B cell (primary cell): ENCODE data around the gene SLC22A13. TPM values are rescaled to one million over a fixed set of nuclear protein-coding genes. Genes with fewer than 3 reads are reported as not detected.

ENCODE experiments used
- ATAC-seq: fragments of 200-7000 bp; cut with Tn5 transposase; one replicate; pipeline ENCODE4 v1.10.0; 2021; ENCODE audit warnings: low read depth, mild to moderate bottlenecking, moderate number of reproducible peaks, moderate library complexity
- CTCF ChIA-PET: fragments of 350-600 bp; sonication (Branson Sonifier 250); formaldehyde crosslinking; loops from one replicate; lab custom pipeline; 2021; ENCODE audit warnings: antibody characterized with exemption, inconsistent platforms; lab: Charles Lee
- POLR2A ChIA-PET: fragments of 350-600 bp; sonication (Branson Sonifier 250); formaldehyde crosslinking; loops from one replicate; lab custom pipeline; 2021; ENCODE audit warnings: antibody characterized with exemption; lab: Charles Lee
- DNase-seq: peaks from one replicate; pipeline ENCODE4 v3.0.0; 2013
- H2AFZ ChIP-seq: 2 replicates; pipeline ENCODE4 v1.6.1; 2012; ENCODE audit warnings: mild to moderate bottlenecking, low read depth, low read length; ENCODE audit not compliant: insufficient read depth, poor library complexity, severe bottlenecking
- H3K27ac ChIP-seq, 2 donors: 1 replicate in 1 of 2; 2 replicates in 1 of 2; pipeline ENCODE4 v1.5.1; 2012 to 2013; ENCODE audit warnings: low read length in 2 of 2, mild to moderate bottlenecking in 2 of 2, moderate library complexity in 1 of 2
- H3K27me3 ChIP-seq, 4 experiments: fragments of 200-600 bp in 1 of 4; sonication (generic) in 1 of 4; replicated peaks in 1 of 4; 1 replicate in 2 of 4; 2 replicates in 2 of 4; pipeline versions ENCODE4 v1.6.1 to v1.7.0; 2013 to 2016; ENCODE audit warnings: low read length in 3 of 4, mild to moderate bottlenecking in 2 of 4, mixed read lengths in 1 of 4, moderate library complexity in 1 of 4; ENCODE audit not compliant: insufficient read depth in 4 of 4, control insufficient read depth in 3 of 4; ENCODE audit errors: control extremely low read depth in 1 of 4
- H3K36me3 ChIP-seq, 2 experiments: replicated peaks in 1 of 2; 1 replicate in 1 of 2; 2 replicates in 1 of 2; pipeline versions ENCODE4 v1.6.1 to v1.7.1; 2013; ENCODE audit warnings: low read length in 1 of 2; ENCODE audit not compliant: insufficient read depth in 2 of 2, control insufficient read depth in 1 of 2; ENCODE audit errors: control extremely low read depth in 1 of 2, extremely low read depth in 1 of 2
- H3K4me1 ChIP-seq, 2 donors: fragments of 200-600 bp in 1 of 2; sonication (generic) in 1 of 2; 1 replicate in 1 of 2; 2 replicates in 1 of 2; pipeline versions ENCODE4 v1.5.1 to v1.6.1; 2013 to 2017; ENCODE audit warnings: low read length in 2 of 2; ENCODE audit not compliant: control insufficient read depth in 2 of 2, insufficient read depth in 2 of 2
- H3K4me2 ChIP-seq: replicated peaks from 2 replicates; pipeline ENCODE3; 2012; ENCODE audit warnings: mild to moderate bottlenecking, low read depth, low read length; ENCODE audit not compliant: poor library complexity, severe bottlenecking
- H3K4me3 ChIP-seq, 5 experiments: fragments of 200-600 bp in 1 of 5; sonication (generic) in 1 of 5; 1 replicate in 3 of 5; 2 replicates in 2 of 5; pipeline versions ENCODE4 v1.5.1 to v1.7.0; 2011 to 2016; ENCODE audit warnings: low read length in 4 of 5, mild to moderate bottlenecking in 4 of 5, low read depth in 2 of 5, control low read depth in 1 of 5, moderate library complexity in 1 of 5; ENCODE audit not compliant: insufficient read depth in 1 of 5; ENCODE audit errors: control extremely low read depth in 1 of 5, extremely low read depth in 1 of 5
- H3K79me2 ChIP-seq: fragments of 200-600 bp; sonication (generic); one replicate; pipeline ENCODE4 v1.6.0; 2016; ENCODE audit warnings: low read length; ENCODE audit not compliant: control insufficient read depth, insufficient read depth
- H3K9ac ChIP-seq: fragments of 200-600 bp; sonication (generic); 2 replicates; pipeline ENCODE4 v1.6.1; 2017; ENCODE audit warnings: mild to moderate bottlenecking, low read length, moderate library complexity
- H3K9me3 ChIP-seq, 3 donors: one replicate each; pipeline versions ENCODE4 v1.6.1 to v1.7.1; 2013; ENCODE audit warnings: low read length in 2 of 3; ENCODE audit not compliant: control insufficient read depth in 2 of 3, insufficient read depth in 1 of 3; ENCODE audit errors: control extremely low read depth in 1 of 3
- H4K20me1 ChIP-seq: 2 replicates; pipeline ENCODE4 v1.6.0; 2012; ENCODE audit warnings: mild to moderate bottlenecking, low read length; ENCODE audit not compliant: insufficient read depth, control insufficient read depth, poor library complexity, severe bottlenecking
- H3K27ac Mint-ChIP-seq: one replicate; pipeline ENCODE4 v1.8.0; 2021; ENCODE audit warnings: mixed read lengths
- H3K27me3 Mint-ChIP-seq: one replicate; pipeline ENCODE4 v1.8.0; 2021; ENCODE audit warnings: mixed read lengths
- H3K4me1 Mint-ChIP-seq: one replicate; pipeline ENCODE4 v1.8.0; 2021; ENCODE audit warnings: mixed read lengths
- H3K4me3 Mint-ChIP-seq: one replicate; pipeline ENCODE4 v1.8.0; 2021; ENCODE audit warnings: mixed read lengths
- H3K9me3 Mint-ChIP-seq: one replicate; pipeline ENCODE4 v1.8.0; 2022; ENCODE audit warnings: mixed read lengths; ENCODE audit not compliant: insufficient read depth
- EZH2 ChIP-seq: IDR thresholded peaks from 2 replicates; pipeline ENCODE4 v1.6.1; 2012; ENCODE audit warnings: borderline replicate concordance, low read depth, mild to moderate bottlenecking, moderate library complexity, low read length; ENCODE audit not compliant: insufficient read depth, poor library complexity, severe bottlenecking
- WGBS: methylation state at CpG from one replicate; pipeline ENCODE4 v1.1.5; 2013; ENCODE audit warnings: missing lambda C conversion rate; ENCODE audit not compliant: insufficient coverage; 5-methylcytosine and 5-hydroxymethylcytosine counted together
- intact Hi-C: fragments of 100-400 bp; cut with micrococcal nuclease; formaldehyde crosslinking; loops from one replicate; pipeline ENCODE4 v1.10.0; 2022
- polyA plus RNA-seq: library from polyadenylated mRNA; depleted of rRNA; stranded (reverse); fragments of >200 nt; gene quantifications from 2 replicates; pipeline ENCODE4 v1.2.3, GENCODE V29; 2012
- total RNA-seq, 2 donors: library from RNA; stranded (reverse); fragments of 120-200 nt in 1 of 2; gene quantifications; 1 replicate in 1 of 2; 2 replicates in 1 of 2; pipeline versions ENCODE4 v1.2.3 to v1.2.4, GENCODE V29; 2013 to 2022
- TF ChIP-seq, protein P1 (sequence below): fragments of 200-600 bp; IDR thresholded peaks from one replicate; pipeline ENCODE4 v1.8.0; 2022; ENCODE audit warnings: antibody characterized with exemption, mild to moderate bottlenecking

The SLC22A13 gene
- total and polyA plus RNA-seq, 2 donors (not counting 1 experiment from before 2014, with no cell fraction given): 0.31 to 0.91 TPM

GRCh38 chr3:38313263-38313662 lies 47.7 kb downstream of the SLC22A13 start:
- no peak for ATAC-seq
- H3K4me2 ChIP-seq: no peak overlapping the region
- no peak overlapping the region for H3K4me3 Mint-ChIP-seq
- ChIA-PET CTCF (no interaction called here), POLR2A (no interaction called here)
- WGBS: 93% methylated on average over 4 of the region's 5 CpGs
- H4K20me1 ChIP-seq: no peaks in the 10 kb centered on the region
- no peak for TF ChIP-seq EZH2
- TF ChIP-seq, protein P1, sequence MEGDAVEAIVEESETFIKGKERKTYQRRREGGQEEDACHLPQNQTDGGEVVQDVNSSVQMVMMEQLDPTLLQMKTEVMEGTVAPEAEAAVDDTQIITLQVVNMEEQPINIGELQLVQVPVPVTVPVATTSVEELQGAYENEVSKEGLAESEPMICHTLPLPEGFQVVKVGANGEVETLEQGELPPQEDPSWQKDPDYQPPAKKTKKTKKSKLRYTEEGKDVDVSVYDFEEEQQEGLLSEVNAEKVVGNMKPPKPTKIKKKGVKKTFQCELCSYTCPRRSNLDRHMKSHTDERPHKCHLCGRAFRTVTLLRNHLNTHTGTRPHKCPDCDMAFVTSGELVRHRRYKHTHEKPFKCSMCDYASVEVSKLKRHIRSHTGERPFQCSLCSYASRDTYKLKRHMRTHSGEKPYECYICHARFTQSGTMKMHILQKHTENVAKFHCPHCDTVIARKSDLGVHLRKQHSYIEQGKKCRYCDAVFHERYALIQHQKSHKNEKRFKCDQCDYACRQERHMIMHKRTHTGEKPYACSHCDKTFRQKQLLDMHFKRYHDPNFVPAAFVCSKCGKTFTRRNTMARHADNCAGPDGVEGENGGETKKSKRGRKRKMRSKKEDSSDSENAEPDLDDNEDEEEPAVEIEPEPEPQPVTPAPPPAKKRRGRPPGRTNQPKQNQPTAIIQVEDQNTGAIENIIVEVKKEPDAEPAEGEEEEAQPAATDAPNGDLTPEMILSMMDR: no peak
- H3K27ac ChIP-seq: no peak overlapping the region
- no peak for DNase-seq
- no peaks in the 10 kb centered on the region for H3K4me1 ChIP-seq
- no peak overlapping the region for H3K27ac Mint-ChIP-seq
- intact Hi-C loops: no loop called here
- no peaks in the 10 kb centered on the region for H3K27me3 ChIP-seq
- no peaks in the 10 kb centered on the region for H3K79me2 ChIP-seq
- H3K4me3 ChIP-seq: no peak overlapping the region
- H3K36me3 ChIP-seq: no peaks in the 10 kb centered on the region
- H3K9ac ChIP-seq: no peak overlapping the region
- no peaks in the 10 kb centered on the region for H3K4me1 Mint-ChIP-seq
- H3K9me3 ChIP-seq: no peaks in the 10 kb centered on the region
- peaks cover 17% of the 10 kb centered on the region for H3K27me3 Mint-ChIP-seq
- H3K9me3 Mint-ChIP-seq: no peaks in the 10 kb centered on the region
- no peak overlapping the region for H2AFZ ChIP-seq

GRCh38 chr3:38313695-38314094 lies 48.1 kb downstream of the SLC22A13 start:
- Histone ChIP-seq H3K27ac (no peak overlapping the region), H3K4me2 (no peak overlapping the region), H3K9ac (no peak overlapping the region), H3K4me1 (no peaks in the 10 kb centered on the region), H3K4me3 (no peak overlapping the region), H4K20me1 (no peaks in the 10 kb centered on the region), H3K79me2 (no peaks in the 10 kb centered on the region), H2AFZ (no peak overlapping the region), H3K9me3 (no peaks in the 10 kb centered on the region), H3K27me3 (no peaks in the 10 kb centered on the region), H3K36me3 (no peaks in the 10 kb centered on the region)
- intact Hi-C loops: no loop called here
- CTCF ChIA-PET: no interaction called here
- DNase-seq (no peak), ATAC-seq (no peak)
- Mint-ChIP-seq H3K4me1 (no peaks in the 10 kb centered on the region), H3K9me3 (no peaks in the 10 kb centered on the region), H3K4me3 (no peak overlapping the region), H3K27me3 (peaks cover 14% of the 10 kb centered on the region), H3K27ac (no peak overlapping the region)
- TF ChIP-seq, protein P1: no peak
- TF ChIP-seq EZH2: no peak
- 64% methylated on average over 11 of the region's 11 CpGs for WGBS
- POLR2A ChIA-PET: no interaction called here
